K562 (cell line): ENCODE data around the gene PARD6A. TPM values are rescaled to one million over a fixed set of nuclear protein-coding genes. Genes with fewer than 3 reads are reported as not detected.

ENCODE experiments used
- polyA plus RNA-seq, 8 experiments: library from polyadenylated mRNA; depleted of rRNA in 4 of 8; stranded (reverse) in 5 of 8; unstranded in 3 of 8; fragments of >200 nt; fragmentation: Nextera tagmentation in 2 of 8; fragmentation: Illumina TruSeq in 1 of 8; extraction: Ambion mirVana in 2 of 8; extraction: Trizol in 1 of 8; gene quantifications; 2 replicates each; pipeline versions ENCODE4 v1.2.1 to v1.2.3, GENCODE V29; 2011 to 2014; ENCODE audit warnings: inconsistent platforms in 1 of 8, missing spikeins in 1 of 8
- total RNA-seq, 7 experiments: library from RNA; depleted of rRNA in 6 of 7; stranded (reverse); fragments of >200 nt in 6 of 7; fragmentation: Illumina TruSeq in 2 of 7; extraction: Trizol in 2 of 7; gene quantifications; 2 replicates each; pipeline versions ENCODE4 v1.2.1 to v1.2.3, GENCODE V29; 2011 to 2021; ENCODE audit warnings: low replicate concordance in 1 of 7

The PARD6A gene
- total and polyA plus RNA-seq, 9 of the 15 experiments (the other 6 are each of a cell fraction or from before 2014, with no cell fraction given) = 0.04 to 2.0 (median 0.44) TPM

Other genes starting within 250 kb of the PARD6A start
Only the 7 nearest of the 19 such genes appear.
- 3.5 and 7.9 TPM in 2 replicates for gene RIPOR1, start 132.1 kb upstream of the PARD6A start, total RNA-seq (2014; rRNA removed)
- gene RIPOR1, start 132.1 kb upstream of the PARD6A start, total RNA-seq (2014; rRNA removed; fragmentation: Illumina TruSeq; extraction: Trizol) = 1.2 and 1.4 TPM in 2 replicates
- 3.0 and 3.1 TPM in 2 replicates for gene RIPOR1, start 132.1 kb upstream of the PARD6A start, total RNA-seq (2015; rRNA removed; fragmentation: Illumina TruSeq; extraction: Trizol)
- 25.4 and 31.1 TPM in 2 replicates for gene RIPOR1, start 132.1 kb upstream of the PARD6A start, total RNA-seq (2021)
- 2.2 and 6.3 TPM in 2 replicates for gene RIPOR1, start 132.1 kb upstream of the PARD6A start, polyA plus RNA-seq (2011; rRNA removed)
- gene RIPOR1, start 132.1 kb upstream of the PARD6A start, polyA plus RNA-seq (2014; fragmentation: Illumina TruSeq; extraction: Trizol) = 10.0 and 14.1 TPM in 2 replicates
- under 1 TPM; 0.36 to 0.37 TPM for gene RIPOR1, start 132.1 kb upstream of the PARD6A start, polyA plus RNA-seq (2014; fragmentation: Nextera tagmentation; extraction: Ambion mirVana)
- gene RIPOR1, start 132.1 kb upstream of the PARD6A start, polyA plus RNA-seq (2014; rRNA removed) = 7.2 and 9.2 TPM in 2 replicates
- 31.3 and 34.6 TPM in 2 replicates for gene CTCF, start 98.4 kb upstream of the PARD6A start, total RNA-seq (2014; rRNA removed)
- gene CTCF, start 98.4 kb upstream of the PARD6A start, total RNA-seq (2014; rRNA removed; fragmentation: Illumina TruSeq; extraction: Trizol) = 36.5 and 37.6 TPM in 2 replicates
- 45.1 and 49.2 TPM in 2 replicates for gene CTCF, start 98.4 kb upstream of the PARD6A start, total RNA-seq (2015; rRNA removed; fragmentation: Illumina TruSeq; extraction: Trizol)
- 37.5 and 37.9 TPM in 2 replicates for gene CTCF, start 98.4 kb upstream of the PARD6A start, total RNA-seq (2021)
- gene CTCF, start 98.4 kb upstream of the PARD6A start, polyA plus RNA-seq (2011; rRNA removed) = 21.0 and 33.9 TPM in 2 replicates
- 41.0 and 47.1 TPM in 2 replicates for gene CTCF, start 98.4 kb upstream of the PARD6A start, polyA plus RNA-seq (2014; fragmentation: Illumina TruSeq; extraction: Trizol)
- 10 to 100 TPM in 1 of 2 experiments, 1 to 10 TPM in 1; 7.8 to 11.0 TPM for gene CTCF, start 98.4 kb upstream of the PARD6A start, polyA plus RNA-seq (2014; fragmentation: Nextera tagmentation; extraction: Ambion mirVana)
- 26.4 and 27.5 TPM in 2 replicates for gene CTCF, start 98.4 kb upstream of the PARD6A start, polyA plus RNA-seq (2014; rRNA removed)
- 0.20 and 1.0 TPM in 2 replicates for gene CARMIL2, start 15.8 kb upstream of the PARD6A start, total RNA-seq (2014; rRNA removed)
- gene CARMIL2, start 15.8 kb upstream of the PARD6A start, total RNA-seq (2014; rRNA removed; fragmentation: Illumina TruSeq; extraction: Trizol) = 0.19 TPM in 1 of 2 replicates, not detected in the other
- 0.38 and 0.43 TPM in 2 replicates for gene CARMIL2, start 15.8 kb upstream of the PARD6A start, total RNA-seq (2015; rRNA removed; fragmentation: Illumina TruSeq; extraction: Trizol)
- gene CARMIL2, start 15.8 kb upstream of the PARD6A start, total RNA-seq (2021) = 2.1 and 2.9 TPM in 2 replicates
- gene CARMIL2, start 15.8 kb upstream of the PARD6A start, polyA plus RNA-seq (2011; rRNA removed) = 0.79 and 0.99 TPM in 2 replicates
- 0.39 and 0.57 TPM in 2 replicates for gene CARMIL2, start 15.8 kb upstream of the PARD6A start, polyA plus RNA-seq (2014; fragmentation: Illumina TruSeq; extraction: Trizol)
- gene CARMIL2, start 15.8 kb upstream of the PARD6A start, polyA plus RNA-seq (2014; fragmentation: Nextera tagmentation; extraction: Ambion mirVana) = not detected
- 0.95 and 1.0 TPM in 2 replicates for gene CARMIL2, start 15.8 kb upstream of the PARD6A start, polyA plus RNA-seq (2014; rRNA removed)
- 34.9 and 46.5 TPM in 2 replicates for gene ACD, start 700 bp upstream of the PARD6A start, total RNA-seq (2014; rRNA removed)
- 6.1 and 9.0 TPM in 2 replicates for gene ACD, start 700 bp upstream of the PARD6A start, total RNA-seq (2014; rRNA removed; fragmentation: Illumina TruSeq; extraction: Trizol)
- 18.5 and 19.7 TPM in 2 replicates for gene ACD, start 700 bp upstream of the PARD6A start, total RNA-seq (2015; rRNA removed; fragmentation: Illumina TruSeq; extraction: Trizol)
- 44.9 and 47.4 TPM in 2 replicates for gene ACD, start 700 bp upstream of the PARD6A start, total RNA-seq (2021)
- 19.2 and 33.4 TPM in 2 replicates for gene ACD, start 700 bp upstream of the PARD6A start, polyA plus RNA-seq (2011; rRNA removed)
- gene ACD, start 700 bp upstream of the PARD6A start, polyA plus RNA-seq (2014; fragmentation: Illumina TruSeq; extraction: Trizol) = 25.8 and 34.6 TPM in 2 replicates
- 1 to 10 TPM; 4.2 to 4.5 TPM for gene ACD, start 700 bp upstream of the PARD6A start, polyA plus RNA-seq (2014; fragmentation: Nextera tagmentation; extraction: Ambion mirVana)
- 36.5 and 40.0 TPM in 2 replicates for gene ACD, start 700 bp upstream of the PARD6A start, polyA plus RNA-seq (2014; rRNA removed)
- gene ENKD1, start 5.8 kb downstream of the PARD6A start, total RNA-seq (2014; rRNA removed) = 26.4 and 26.9 TPM in 2 replicates
- 5.2 and 6.9 TPM in 2 replicates for gene ENKD1, start 5.8 kb downstream of the PARD6A start, total RNA-seq (2014; rRNA removed; fragmentation: Illumina TruSeq; extraction: Trizol)
- 10.0 and 10.4 TPM in 2 replicates for gene ENKD1, start 5.8 kb downstream of the PARD6A start, total RNA-seq (2015; rRNA removed; fragmentation: Illumina TruSeq; extraction: Trizol)
- gene ENKD1, start 5.8 kb downstream of the PARD6A start, total RNA-seq (2021) = 21.2 and 21.4 TPM in 2 replicates
- gene ENKD1, start 5.8 kb downstream of the PARD6A start, polyA plus RNA-seq (2011; rRNA removed) = 8.3 and 10.0 TPM in 2 replicates
- gene ENKD1, start 5.8 kb downstream of the PARD6A start, polyA plus RNA-seq (2014; fragmentation: Illumina TruSeq; extraction: Trizol) = 4.4 and 11.6 TPM in 2 replicates
- gene ENKD1, start 5.8 kb downstream of the PARD6A start, polyA plus RNA-seq (2014; fragmentation: Nextera tagmentation; extraction: Ambion mirVana) = 1 to 10 TPM; 1.1 to 1.6 TPM
- gene ENKD1, start 5.8 kb downstream of the PARD6A start, polyA plus RNA-seq (2014; rRNA removed) = 25.2 and 27.2 TPM in 2 replicates
- 0.94 and 1.2 TPM in 2 replicates for gene C16orf86, start 5.9 kb downstream of the PARD6A start, total RNA-seq (2014; rRNA removed)
- not detected in 2 replicates for gene C16orf86, start 5.9 kb downstream of the PARD6A start, total RNA-seq (2014; rRNA removed; fragmentation: Illumina TruSeq; extraction: Trizol)
- 0.22 and 0.34 TPM in 2 replicates for gene C16orf86, start 5.9 kb downstream of the PARD6A start, total RNA-seq (2015; rRNA removed; fragmentation: Illumina TruSeq; extraction: Trizol)
- gene C16orf86, start 5.9 kb downstream of the PARD6A start, total RNA-seq (2021) = 0.33 and 2.2 TPM in 2 replicates
- 0.15 and 0.37 TPM in 2 replicates for gene C16orf86, start 5.9 kb downstream of the PARD6A start, polyA plus RNA-seq (2011; rRNA removed)
- 0.13 and 0.26 TPM in 2 replicates for gene C16orf86, start 5.9 kb downstream of the PARD6A start, polyA plus RNA-seq (2014; fragmentation: Illumina TruSeq; extraction: Trizol)
- not detected for gene C16orf86, start 5.9 kb downstream of the PARD6A start, polyA plus RNA-seq (2014; fragmentation: Nextera tagmentation; extraction: Ambion mirVana)
- gene C16orf86, start 5.9 kb downstream of the PARD6A start, polyA plus RNA-seq (2014; rRNA removed) = 0.74 and 0.76 TPM in 2 replicates
- 11.8 and 12.4 TPM in 2 replicates for gene GFOD2, start 58.4 kb downstream of the PARD6A start, total RNA-seq (2014; rRNA removed)
- gene GFOD2, start 58.4 kb downstream of the PARD6A start, total RNA-seq (2014; rRNA removed; fragmentation: Illumina TruSeq; extraction: Trizol) = 7.9 and 9.0 TPM in 2 replicates
- 11.1 and 11.2 TPM in 2 replicates for gene GFOD2, start 58.4 kb downstream of the PARD6A start, total RNA-seq (2015; rRNA removed; fragmentation: Illumina TruSeq; extraction: Trizol)
- 14.0 and 14.6 TPM in 2 replicates for gene GFOD2, start 58.4 kb downstream of the PARD6A start, total RNA-seq (2021)
- gene GFOD2, start 58.4 kb downstream of the PARD6A start, polyA plus RNA-seq (2011; rRNA removed) = 13.4 and 15.8 TPM in 2 replicates
- 9.2 and 10.0 TPM in 2 replicates for gene GFOD2, start 58.4 kb downstream of the PARD6A start, polyA plus RNA-seq (2014; fragmentation: Illumina TruSeq; extraction: Trizol)
- gene GFOD2, start 58.4 kb downstream of the PARD6A start, polyA plus RNA-seq (2014; fragmentation: Nextera tagmentation; extraction: Ambion mirVana) = 1 to 10 TPM; 1.9 TPM
- 11.9 and 16.7 TPM in 2 replicates for gene GFOD2, start 58.4 kb downstream of the PARD6A start, polyA plus RNA-seq (2014; rRNA removed)